GM12892 (cell line): ENCODE measurements around the gene EHD2.

ENCODE experiments used
- POLR2A ChIP-seq: IDR thresholded peaks from 2 replicates; pipeline ENCODE4 v1.6.1; 2011; ENCODE audit warnings: low read depth, low read length, control low read depth
- POLR2AphosphoS5 ChIP-seq: IDR thresholded peaks from 2 replicates; pipeline ENCODE4 v1.6.1; 2011; ENCODE audit warnings: low read depth, low read length, control low read depth
- TAF1 ChIP-seq: IDR thresholded peaks from 2 replicates; pipeline ENCODE4 v1.6.1; 2011; ENCODE audit warnings: low read depth, mild to moderate bottlenecking, control low read depth, low read length, borderline replicate concordance

GRCh38 chr19:47681936-47682335 lies 31.3 kb upstream of the EHD2 start:
- TF ChIP-seq POLR2AphosphoS5 (no peak), POLR2A (no peak; the same call in 1 of the 2 replicates), TAF1 (no peak)
